Nephron progenitor cell (in vitro differentiated cells): ENCODE measurements around the gene URM1.
"Not testable (repeated sequence)": the region's sequence is repeated elsewhere in the genome, so short reads cannot be mapped to it uniquely, and the experiment has no call there.

ENCODE experiments used
- DNase-seq: peaks from one replicate; pipeline ENCODE4 v3.0.0; 2021
- H3K27ac Mint-ChIP-seq: 2 replicates; pipeline ENCODE4 v1.8.0; 2021; ENCODE audit warnings: mild to moderate bottlenecking, moderate library complexity, mixed read lengths
- H3K27me3 Mint-ChIP-seq: 2 replicates; pipeline ENCODE4 v1.8.0; 2021; ENCODE audit warnings: mild to moderate bottlenecking, low read depth, mixed read lengths; ENCODE audit not compliant: poor library complexity
- H3K36me3 Mint-ChIP-seq: 2 replicates; pipeline ENCODE4 v1.8.0; 2021; ENCODE audit warnings: low read depth, mixed read lengths
- H3K4me1 Mint-ChIP-seq: 2 replicates; pipeline ENCODE4 v1.8.0; 2021; ENCODE audit warnings: mixed read lengths
- H3K4me3 Mint-ChIP-seq: 2 replicates; pipeline ENCODE4 v1.8.0; 2021; ENCODE audit warnings: mild to moderate bottlenecking, moderate library complexity, mixed read lengths
- H3K9me3 Mint-ChIP-seq: 2 replicates; pipeline ENCODE4 v1.8.0; 2021; ENCODE audit warnings: mild to moderate bottlenecking, moderate library complexity, mixed read lengths
- CTCF ChIP-seq: fragments of 200-600 bp; sonication (generic); IDR thresholded peaks from 2 replicates; pipeline ENCODE4 v1.5.0; 2021; ENCODE audit warnings: antibody characterized with exemption

URM1 gene

GRCh38 chr9:128422783-128423150 lies 51.6 kb downstream of the URM1 start:
- Mint-ChIP-seq H3K27me3 (peaks cover 5% of the 10 kb centered on the region), H3K4me3 (no peak overlapping the region), H3K27ac (no peak overlapping the region)

GRCh38 chr9:128423356-128423755 lies 52.2 kb downstream of the URM1 start:
- DNase-seq, H3K27me3 Mint-ChIP-seq, H3K9me3 Mint-ChIP-seq, H3K4me3 Mint-ChIP-seq, H3K27ac Mint-ChIP-seq: not testable (repeated sequence)
- Mint-ChIP-seq H3K36me3 (peaks cover 15% of the 10 kb centered on the region), H3K4me1 (peaks cover 16% of the 10 kb centered on the region)

More at GRCh38 chr9:128422783-128423150, 51.6 kb downstream of the URM1 start:
- H3K4me1 Mint-ChIP-seq: peaks cover 16% of the 10 kb centered on the region
- no peak for TF ChIP-seq CTCF
- no peaks in the 10 kb centered on the region for H3K9me3 Mint-ChIP-seq
- peaks cover 15% of the 10 kb centered on the region for H3K36me3 Mint-ChIP-seq
- no peak for DNase-seq

GRCh38 chr9:128424268-128424780 lies 53.1 kb downstream of the URM1 start:
- H3K36me3 Mint-ChIP-seq: peaks cover 15% of the 10 kb centered on the region
- no peak overlapping the region for H3K4me3 Mint-ChIP-seq
- no peak overlapping the region for H3K27ac Mint-ChIP-seq
- no peaks in the 10 kb centered on the region for H3K9me3 Mint-ChIP-seq
- H3K27me3 Mint-ChIP-seq: peaks cover 5% of the 10 kb centered on the region
- no peak for TF ChIP-seq CTCF
- DNase-seq: no peak
- peaks cover 17% of the 10 kb centered on the region for H3K4me1 Mint-ChIP-seq

GRCh38 chr9:128428644-128429512 lies 57.7 kb downstream of the URM1 start:
- H3K36me3 Mint-ChIP-seq: peaks cover 20% of the 10 kb centered on the region
- no peak for TF ChIP-seq CTCF
- H3K27me3 Mint-ChIP-seq: no peaks in the 10 kb centered on the region
- H3K4me3 Mint-ChIP-seq: peak overlapping the region; percentile 57
- H3K27ac Mint-ChIP-seq: peak overlapping the region; percentile 93
- peaks cover 17% of the 10 kb centered on the region for H3K4me1 Mint-ChIP-seq
- no peak for DNase-seq
- H3K9me3 Mint-ChIP-seq: no peaks in the 10 kb centered on the region

- Mint-ChIP-seq H3K36me3 (peaks cover 17% of the 10 kb centered on the region), H3K4me3 (no peak overlapping the region), H3K9me3 (no peaks in the 10 kb centered on the region), H3K27me3 (no peaks in the 10 kb centered on the region), H3K27ac (no peak overlapping the region), H3K4me1 (peaks cover 17% of the 10 kb centered on the region)
- TF ChIP-seq CTCF: no peak
- no peak for DNase-seq
Measured at GRCh38 chr9:128429513-128430086, 58.4 kb downstream of the URM1 start.

GRCh38 chr9:128431207-128431606 lies 60.0 kb downstream of the URM1 start:
- peaks cover 11% of the 10 kb centered on the region for H3K36me3 Mint-ChIP-seq
- H3K4me3 Mint-ChIP-seq: no peak overlapping the region
- H3K27ac Mint-ChIP-seq: peak overlapping the region; percentile 97
- H3K4me1 Mint-ChIP-seq: peaks cover 17% of the 10 kb centered on the region
- no peak for DNase-seq
- no peak for TF ChIP-seq CTCF
- no peaks in the 10 kb centered on the region for H3K27me3 Mint-ChIP-seq
- no peaks in the 10 kb centered on the region for H3K9me3 Mint-ChIP-seq
